ENCODE results near the gene MBP.

The MBP gene

DNA sequence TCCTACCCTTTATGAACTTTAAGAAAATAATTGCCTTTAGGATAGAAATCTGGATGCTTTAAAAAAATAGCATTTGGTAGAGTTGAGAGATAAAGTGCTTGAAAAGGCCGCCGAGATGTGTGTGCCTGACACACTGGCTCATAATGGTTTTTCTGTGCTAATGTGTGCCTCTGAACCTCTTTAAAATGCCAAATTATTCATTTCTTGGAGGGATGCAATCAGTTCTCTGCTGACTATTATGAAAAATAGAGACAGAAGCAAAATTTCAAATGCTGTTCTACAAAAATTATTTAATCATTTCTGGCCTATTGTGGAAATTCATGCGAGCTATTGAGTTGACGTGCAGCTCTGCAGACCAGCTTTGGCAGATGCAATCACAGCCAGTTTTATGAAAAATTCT, 18.0 kb upstream of the MBP start:
- no peak for DNase-seq

DNA sequence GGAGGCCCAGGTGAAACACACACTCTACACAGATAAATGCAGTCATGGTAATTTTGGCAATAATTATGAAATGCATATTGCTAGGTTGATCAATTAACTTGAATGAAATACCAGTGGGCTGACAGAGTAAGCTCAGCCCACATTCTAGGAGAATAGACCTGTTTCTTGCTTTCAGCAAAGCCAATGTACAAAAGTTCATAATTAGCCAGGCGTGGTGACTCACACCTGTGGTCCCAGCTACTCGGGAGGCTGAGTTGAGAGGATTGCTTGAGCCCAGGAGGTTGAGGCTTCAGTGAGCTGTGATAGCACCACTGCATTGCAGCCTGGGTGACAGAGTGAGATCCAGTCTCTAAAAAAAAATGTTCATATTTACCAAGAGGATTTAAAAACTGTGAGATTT, 15.7 kb upstream of the MBP start:
- no peak for DNase-seq

DNA sequence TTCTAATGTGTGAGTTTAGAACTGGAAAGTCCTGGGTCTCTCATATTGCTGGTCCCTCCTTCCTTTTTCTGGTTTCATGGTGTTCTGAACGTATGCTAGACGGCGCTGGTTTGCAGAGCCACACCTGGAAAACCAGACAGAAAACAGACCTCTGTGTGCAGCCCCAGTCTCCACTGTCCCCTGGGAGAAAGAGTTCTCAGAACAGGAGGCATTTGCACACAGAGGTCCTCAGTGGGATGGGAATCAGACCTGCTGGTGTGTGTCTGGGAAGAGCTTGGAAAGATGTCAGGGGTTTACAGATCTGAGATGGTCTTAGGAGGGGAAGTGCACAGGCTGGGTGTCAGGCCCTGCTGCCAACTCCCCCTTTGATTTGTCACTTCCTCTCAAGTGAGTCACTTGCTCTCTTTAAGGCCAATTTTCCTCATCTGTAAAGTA, 14.9 kb upstream of the MBP start:
- no peak for DNase-seq

DNA sequence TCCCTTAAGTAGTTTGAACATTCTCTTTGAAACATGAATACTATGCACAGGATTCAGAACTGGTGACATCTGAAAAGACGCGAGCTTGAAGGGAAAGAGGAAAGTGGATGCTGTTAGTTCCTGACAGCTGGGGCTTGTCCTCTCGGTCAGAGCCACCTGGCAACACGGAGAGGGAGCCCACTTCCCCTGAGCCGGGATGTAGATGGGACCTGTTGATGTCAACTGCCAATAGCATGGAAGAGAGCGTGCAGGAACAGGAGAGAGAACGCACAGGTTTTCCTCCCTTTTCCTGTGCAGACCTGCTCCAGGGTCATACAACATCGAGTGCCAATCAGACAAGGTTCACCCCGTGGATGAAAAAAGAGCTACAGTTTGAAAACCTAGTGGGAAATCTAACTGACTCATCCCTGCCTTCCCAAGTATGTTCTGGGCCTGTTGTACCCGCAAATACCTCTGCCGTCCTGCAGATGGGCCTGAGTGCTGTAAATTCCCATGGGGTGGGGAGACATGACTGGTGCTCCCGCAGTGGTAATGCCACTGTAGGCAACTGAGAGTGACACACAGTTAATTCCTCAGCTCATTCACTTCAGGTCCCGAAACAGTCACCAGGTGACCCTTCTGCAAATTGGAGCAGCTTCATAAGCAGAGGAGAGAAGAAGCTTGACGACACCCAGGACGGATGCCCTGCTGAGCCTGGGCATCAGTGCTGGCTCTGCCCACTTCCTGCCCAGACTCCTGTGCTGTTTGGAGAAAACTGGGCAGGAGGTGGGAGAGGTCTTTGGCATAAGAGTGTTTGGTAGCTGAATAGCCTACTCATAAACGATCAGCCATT, 13.9 kb upstream of the MBP start:
- no peak for DNase-seq

DNA sequence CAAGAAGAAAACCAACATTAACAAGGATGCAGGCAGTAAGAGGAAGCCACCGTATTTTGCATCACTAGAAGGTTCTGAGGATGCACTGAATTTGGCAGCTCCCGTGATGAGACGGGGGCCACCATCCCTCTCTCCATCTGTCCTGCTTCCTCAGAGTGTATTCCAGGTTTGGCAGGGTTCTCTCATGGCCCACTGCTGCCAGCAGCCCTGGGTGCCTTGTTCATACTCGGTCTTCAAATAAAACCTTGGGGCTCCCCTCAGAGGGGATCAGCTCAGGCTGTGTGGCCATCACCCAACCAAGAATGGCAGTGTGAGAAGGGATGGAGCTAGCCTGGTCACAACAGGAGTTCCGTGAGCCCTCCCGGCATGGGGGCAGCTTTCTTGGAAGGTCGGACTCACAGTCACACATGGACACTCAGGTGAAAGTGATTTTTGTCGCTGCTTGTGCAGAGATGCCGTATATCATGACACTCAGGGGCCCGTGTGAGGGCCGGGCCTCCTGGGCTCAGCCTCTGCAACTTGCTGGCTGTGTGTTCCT, 12.8 kb upstream of the MBP start:
- DNase-seq, result no peak

DNA sequence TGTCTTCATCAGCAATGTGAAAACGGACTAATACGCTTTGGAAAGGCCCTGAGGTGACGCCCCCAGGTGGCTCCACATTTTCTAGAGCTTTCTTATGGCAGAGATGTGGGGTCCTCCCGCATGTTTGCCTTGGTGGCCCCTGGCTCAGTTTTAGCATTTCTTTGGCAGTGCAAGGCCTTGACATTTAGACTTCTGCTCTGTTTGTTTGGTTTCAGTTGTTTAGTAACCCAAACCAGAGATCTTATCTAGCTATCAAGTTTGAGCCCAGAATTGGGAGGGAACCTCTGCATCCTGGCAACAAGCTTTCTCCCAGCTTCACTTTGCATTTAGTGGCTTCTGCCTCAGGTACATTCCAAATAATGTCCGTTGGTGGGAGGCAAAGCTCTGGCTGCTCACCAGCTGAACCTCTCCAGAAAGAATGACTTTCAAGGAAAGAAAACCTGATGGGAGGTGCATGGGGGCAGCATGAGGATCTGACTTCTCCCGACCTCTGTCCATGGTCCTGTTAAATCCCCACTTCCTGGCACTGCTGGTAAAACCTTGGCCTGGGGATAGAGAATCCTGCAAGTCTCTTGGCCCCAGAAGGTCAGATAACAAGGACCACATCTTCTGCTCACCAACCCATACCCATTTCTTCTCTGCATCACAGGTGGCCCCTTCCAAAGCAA, 12.0 kb upstream of the MBP start:
- no peak for DNase-seq

DNA sequence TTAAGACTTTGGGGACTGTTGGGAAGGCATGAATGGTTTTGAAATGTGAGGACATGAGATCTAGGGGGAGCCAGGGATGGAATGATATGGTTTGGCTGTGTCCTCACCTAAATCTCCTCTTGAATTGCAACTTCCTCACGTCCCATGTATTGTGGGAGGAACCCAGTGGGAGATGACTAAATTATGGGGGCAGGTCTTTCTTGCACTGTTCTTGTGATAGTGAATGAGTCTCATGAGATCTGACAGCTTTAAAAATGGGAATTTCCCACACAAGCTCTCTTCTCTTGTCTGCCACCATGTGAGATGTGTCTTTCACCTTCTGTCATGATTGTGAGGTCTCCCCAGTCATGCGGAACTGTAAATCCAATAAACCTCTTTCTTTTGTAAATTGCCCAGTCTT, 11.5 kb upstream of the MBP start:
- no peak for DNase-seq

DNA sequence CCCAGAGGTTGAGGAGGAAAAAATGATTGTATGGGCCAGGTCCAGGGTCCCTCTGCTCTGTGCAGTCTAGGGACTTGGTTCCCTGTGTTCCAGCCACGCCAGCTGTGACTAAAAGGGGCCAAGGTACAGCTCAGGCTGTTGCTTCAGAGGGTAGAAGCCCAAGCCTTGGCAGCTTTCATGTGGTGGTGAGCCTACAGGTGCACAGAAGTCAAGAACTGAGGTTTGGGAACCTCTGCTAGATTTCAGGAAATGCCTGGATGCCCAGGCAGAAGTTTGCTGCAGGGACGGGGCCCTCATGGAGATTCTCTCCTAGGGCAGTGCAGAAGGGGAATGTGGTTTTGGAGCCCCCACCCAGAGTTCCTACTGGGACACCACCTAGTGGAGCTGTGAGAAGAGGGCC, 10.6 kb upstream of the MBP start:
- no peak for DNase-seq

DNA sequence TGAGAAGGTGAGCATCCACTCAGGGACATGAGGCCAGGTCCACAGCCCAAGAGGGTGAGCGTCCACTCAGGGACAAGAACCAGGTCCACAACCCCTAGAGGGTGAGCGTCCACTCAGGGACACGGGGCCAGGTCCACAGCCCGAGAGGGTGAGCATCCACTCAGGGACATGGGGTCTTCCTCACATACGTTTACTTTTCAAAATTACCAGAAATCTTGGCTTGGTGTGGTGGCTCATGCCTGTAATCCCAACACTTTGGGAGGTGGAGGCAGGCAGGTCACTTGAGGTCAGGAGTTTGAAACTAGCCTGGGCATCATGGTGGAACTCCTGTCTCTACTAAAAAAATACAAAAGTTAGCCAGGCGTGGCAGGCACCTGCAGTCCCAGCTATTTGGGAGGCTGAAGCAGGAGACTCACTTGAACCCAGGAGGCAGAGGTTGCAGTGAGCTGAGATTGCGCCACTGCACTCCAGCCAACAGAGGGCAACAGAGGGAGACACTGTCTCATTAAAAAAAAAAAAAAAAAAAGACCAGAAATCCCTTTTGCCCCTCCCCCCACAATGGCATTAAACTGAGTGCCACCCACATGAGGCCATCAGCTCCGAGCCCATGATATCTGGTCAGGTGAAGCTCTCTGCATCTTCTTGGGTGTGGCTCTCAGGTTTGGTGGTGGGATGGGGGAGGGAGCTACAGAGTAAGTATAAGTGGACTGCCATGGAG, 9.0 kb upstream of the MBP start:
- DNase-seq, result no peak

DNA sequence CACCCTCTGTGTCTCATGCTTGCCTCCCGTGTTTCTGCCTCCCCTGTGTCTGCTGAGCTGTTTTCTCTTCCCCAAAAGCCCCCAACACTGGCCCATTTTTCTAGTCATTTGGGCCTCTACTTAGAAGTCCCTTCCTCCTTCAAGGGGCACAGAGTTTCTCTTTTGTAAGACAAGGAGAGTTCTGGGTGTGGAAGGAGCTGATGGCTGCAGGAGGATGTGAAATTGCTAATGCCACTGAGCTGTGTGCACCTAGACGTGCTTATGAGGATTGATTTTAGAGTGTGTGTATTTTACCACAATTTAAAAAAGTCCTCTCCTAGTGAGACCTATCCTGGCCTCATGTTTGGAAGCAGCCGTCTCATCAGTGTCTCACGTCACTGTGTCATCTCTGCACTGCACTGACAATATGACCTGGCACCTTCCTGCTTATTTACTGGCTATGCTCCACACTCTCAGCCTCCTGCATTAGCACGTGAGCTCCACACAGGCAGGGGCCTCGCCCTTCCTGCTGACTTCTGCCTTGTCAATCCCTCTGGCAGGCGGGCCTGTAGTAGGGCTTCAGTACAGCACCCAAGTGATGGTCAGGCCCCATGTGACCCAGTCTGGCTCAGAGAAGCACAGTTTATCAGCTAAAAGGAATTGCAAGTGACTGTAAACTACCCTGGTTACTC, 8.0 kb upstream of the MBP start:
- DNase-seq, result no peak

DNA sequence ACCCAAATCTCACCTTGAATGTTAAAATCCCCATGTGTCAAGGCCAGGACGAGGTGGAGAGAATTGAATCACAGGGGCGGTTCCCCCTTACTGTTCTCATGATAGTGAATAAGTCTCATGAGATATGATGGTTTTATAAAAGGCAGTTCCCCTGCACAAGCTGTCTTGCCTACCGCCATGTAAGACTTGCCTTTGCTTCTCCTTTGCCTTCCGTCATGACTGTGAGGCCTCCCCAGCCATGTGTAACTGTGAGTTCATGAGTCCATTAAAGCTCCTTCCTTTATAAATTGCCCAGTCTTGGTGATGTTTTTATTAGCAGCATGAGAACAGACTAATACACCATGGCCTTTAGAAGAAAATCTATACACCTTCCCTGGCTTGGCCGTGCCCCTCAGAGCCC, 7.4 kb upstream of the MBP start:
- no peak for DNase-seq

DNA sequence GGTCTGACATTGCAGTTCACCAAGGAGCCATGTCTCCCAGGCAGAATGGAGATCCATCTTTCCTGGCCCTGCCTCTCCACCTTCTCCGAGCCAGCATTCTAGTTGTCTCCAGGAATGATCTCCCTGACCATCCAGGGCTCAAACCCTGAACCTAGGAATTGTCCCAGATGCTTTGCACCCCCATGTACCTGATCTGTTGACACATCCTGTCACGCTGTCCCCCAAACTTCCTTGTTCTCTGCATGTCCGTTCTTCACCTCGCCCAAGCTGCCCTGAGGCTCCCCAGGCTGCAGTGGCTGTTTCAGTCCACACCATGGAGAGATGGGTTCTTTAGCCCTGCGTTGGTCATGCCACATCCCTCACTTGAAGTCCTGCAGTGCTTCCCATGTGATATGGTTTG, 7.0 kb upstream of the MBP start:
- no peak for DNase-seq

DNA sequence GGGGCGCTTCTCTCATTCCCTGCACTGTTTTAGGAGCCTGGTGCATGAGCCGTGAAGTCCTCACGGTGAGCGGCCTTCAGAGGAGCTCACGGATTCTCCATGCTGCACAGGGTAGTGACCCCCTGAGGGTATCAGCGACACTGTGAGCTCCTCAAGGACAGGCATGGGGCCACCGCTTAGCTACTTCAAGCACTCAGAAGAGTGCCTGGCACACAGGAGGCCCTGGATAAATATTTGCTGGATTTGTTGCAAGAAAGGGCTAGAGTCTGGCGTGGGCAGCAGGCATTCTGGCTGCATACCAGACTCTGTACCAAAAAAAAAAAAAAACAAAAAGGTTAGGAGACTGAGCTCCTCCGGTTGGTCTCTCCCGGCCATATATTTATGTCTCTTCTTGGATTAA, 5.7 kb upstream of the MBP start:
- DNase-seq, result no peak

DNA sequence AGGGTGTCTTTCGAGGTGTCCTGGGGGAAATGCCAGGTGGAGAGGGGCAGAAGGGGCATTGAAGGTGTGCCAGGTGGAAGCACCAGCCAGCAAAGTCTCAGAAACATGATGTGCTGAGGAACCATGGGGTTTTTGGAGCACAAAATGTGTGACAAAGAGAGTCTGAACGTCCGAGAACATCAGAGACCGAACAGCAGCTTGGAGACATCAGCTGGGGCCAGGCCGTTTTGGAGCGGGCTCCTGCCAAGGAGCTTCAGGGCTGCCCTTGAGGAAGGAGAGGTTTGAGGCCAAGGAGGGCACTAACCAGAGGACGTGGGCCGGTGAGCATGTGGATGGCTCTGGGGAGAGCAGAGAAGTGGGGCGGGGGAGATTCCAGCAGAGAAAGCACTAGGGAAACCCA, 5.3 kb upstream of the MBP start:
- DNase-seq, result no peak

DNA sequence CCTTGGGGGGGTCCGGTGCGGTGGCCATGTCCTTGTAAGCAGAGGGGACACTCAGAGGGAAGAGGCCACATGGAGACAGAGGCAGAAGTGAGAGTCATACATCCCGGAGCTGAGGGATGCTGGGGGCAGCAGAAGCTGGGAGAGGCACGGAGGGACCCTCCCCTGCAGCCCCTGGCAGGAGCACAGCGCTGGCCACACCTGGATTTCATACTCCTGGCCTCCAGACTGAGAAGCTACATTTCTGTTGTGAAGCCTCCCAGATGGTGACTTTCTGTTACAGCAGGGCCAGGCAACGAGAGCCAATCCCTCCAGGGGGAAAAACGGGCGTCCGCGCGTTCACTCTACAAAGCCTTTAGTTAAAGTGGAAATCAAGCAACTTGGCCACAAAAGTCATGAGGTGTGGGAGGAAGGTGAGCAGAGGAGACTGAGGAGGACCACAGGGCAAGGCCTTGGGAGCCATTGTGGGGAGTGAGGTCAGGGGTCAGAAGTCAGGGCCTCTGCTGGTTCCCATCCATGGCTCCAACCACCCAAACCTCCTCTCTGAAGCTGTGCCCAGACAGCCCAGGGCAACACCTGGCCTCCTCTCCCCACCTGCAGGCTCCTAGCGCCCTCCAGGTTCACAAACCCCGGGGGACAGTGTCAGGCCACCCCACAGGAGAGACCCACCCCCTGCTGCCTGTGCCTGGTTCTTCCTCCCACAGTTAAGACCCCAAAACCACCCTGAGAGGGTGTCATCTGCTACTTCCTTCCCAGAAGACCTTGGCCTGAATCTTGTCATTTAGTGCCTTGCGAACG, 4.5 kb upstream of the MBP start:
- DNase-seq, result no peak

DNA sequence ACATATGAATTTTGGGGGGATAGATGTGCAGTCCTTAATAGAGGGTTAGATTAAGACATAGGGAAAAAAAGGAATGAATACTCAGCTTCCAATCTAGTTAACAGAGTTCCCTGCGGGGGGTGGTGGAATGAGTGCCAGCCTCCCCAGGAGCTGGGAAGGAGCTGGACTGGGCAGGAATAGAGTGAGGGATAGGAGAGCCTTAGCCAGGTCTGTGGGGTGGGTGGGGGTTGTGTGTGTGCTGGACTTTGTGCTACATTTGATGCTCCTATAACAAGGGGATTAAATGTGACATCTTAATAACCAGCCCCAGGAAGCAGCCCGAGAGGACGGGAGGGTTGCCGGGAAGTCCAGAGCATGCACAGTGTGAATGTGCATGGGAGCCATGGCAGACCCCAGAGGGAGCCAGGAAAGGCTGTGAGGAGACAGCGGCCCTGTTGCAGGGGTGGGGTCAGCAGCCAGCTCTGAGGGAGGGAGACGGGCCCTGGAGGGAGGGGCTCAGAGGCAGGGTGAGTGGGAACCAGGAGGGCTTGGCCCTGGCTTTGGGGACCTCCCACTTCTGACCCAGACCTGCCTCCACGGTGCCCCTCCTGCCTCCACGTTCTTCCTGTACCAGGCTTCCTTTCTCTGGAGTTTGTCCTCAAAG, 3.6 kb upstream of the MBP start:
- no peak for DNase-seq

DNA sequence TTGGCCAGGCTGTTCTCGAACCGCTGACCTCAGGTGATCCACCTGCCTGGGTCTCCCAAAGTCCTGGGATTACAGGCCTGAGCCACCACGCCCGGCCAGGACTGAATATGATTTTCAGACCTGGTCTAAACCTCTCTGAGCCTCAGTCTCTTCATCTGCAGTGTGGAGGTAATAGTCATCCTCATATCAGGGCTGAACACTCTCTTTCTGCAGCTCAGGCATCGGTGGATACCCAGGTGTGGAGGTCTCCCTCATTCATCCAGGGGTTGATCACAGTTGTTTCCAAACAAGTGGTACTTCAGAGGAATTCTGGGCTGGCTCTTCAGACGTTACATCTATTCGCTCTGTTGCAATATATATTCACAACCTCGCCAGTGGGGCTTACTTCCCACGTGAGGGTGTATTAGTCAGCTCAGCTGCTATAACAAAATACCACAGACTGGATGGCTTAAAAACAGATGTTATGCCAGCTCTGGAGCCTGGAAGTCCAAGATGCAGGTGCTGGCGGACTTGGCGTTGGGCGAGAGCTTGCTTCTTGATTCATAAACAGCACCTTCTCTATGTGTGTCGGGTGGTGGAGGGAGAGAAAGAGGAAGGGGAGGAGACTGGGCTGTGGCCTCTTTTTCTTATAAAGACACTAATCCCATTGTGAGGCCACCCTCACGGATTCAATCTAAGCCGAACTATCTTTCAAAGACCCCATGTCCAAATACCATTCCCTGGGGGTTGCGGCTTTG, 2.9 kb upstream of the MBP start:
- DNase-seq, result no peak

DNA sequence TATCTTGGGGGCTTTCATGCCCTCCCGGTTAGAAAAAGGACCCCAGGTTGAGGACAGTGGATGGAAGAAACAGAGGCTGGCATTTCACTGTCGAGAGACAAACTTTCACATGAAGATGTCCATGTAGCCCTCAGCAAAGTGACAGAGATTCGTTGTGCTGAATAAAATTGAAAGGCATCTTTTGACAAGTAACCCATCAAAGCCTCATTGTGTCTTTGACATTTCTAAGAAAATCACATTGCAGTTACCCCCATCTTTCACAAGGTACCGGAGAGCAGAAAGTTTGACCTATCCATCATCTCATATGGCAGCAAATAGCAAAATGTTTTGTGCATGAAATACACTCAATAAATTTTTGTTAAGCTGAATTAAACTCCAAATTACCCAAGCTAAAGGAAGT, 2.0 kb upstream of the MBP start:
- no peak for DNase-seq

DNA sequence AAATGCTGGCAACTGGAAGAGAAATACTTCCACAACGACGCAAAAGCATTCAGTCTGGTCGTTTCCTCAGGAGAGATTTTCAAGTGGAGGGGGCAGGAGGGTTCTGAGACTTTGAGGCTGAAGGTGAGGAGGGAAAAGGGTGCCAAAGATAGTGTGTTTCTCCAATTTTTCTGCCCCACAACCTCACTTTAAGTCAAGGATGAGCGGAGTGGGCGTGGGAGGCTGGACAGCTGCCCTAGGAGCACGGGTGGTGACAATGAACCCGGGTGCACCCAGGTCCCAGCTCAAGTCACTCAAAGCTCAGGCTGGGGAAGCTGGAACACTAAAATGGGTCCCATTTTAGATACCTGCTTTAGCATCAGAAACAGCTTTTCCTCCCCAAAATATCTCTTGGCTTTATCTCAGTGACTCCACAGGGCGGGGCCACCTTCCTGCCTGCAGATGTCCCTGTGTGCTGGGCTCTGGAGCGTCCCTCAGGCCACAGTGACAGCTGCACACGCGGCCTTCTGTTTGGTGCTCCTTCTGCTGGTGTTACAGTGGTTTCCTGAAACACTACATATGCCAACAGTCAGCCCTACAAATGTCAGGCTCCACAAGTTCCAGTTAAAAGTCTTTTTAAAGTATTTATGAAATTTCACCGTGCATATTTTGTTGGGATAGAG, 1.4 kb upstream of the MBP start:
- no peak for DNase-seq

DNA sequence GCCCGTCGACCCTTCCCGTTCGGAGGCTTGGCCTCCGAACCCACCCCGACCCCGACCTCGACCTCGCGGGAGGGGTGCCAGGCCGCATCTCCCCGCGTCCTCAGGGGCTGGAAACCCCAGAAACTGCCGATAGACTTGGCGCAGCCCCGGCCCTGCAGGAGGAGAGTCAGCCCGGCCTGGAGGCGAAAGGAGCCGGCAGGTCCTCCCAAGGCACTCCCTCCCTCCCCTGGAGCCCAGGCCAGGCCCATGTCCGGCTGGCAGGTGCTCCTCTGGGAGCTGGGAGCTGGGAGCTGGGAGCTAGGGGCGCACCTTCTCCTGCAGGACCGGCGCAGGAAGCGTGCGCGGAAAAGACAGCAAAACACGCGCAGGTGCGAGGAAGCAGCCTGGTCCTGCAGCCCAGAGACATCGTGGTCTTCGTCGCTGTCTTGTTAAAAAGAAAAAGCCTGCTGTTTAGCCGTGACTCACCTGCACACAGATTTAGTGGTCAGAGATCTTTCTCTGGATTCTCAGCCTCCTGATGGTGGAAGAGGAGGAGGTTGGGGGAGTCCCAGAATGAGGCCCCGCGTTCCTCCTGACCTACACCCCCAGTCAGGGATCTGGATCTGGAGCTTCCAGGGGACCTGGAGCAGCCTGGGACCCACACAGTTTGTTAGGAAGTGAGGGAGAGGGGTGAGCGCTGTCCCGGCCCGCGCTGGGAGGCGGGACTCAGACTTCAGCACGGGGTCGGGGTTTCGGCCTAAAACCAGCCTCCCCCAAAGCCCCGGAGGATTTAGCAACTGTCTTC, 660 bp upstream of the MBP start:
- no peak for DNase-seq
